H9 (cell line): Measurements from ENCODE around the gene TRMT112. TPM values are rescaled to one million over a fixed set of nuclear protein-coding genes. Genes with fewer than 3 reads are reported as not detected.
A peak's percentile ranks its signal among the peaks of the same experiment; 100 is the strongest.

Source experiments
- DNase-seq: peaks from one replicate; pipeline ENCODE4 v3.0.0-alpha.2; 2017
- H2AFZ ChIP-seq: one replicate; pipeline ENCODE4 v1.6.1; 2013; ENCODE audit warnings: mild to moderate bottlenecking, low read length, control low read depth, moderate library complexity
- H2AK5ac ChIP-seq: 2 replicates; pipeline ENCODE4 v1.6.1; 2013; ENCODE audit warnings: low read length, control low read depth, mixed read lengths; ENCODE audit not compliant: insufficient read length
- H2BK120ac ChIP-seq: one replicate; pipeline ENCODE4 v1.6.1; 2013; ENCODE audit warnings: low read depth, mild to moderate bottlenecking, low read length, control low read depth, inconsistent platforms; ENCODE audit not compliant: poor library complexity, severe bottlenecking
- H2BK12ac ChIP-seq: 2 replicates; pipeline ENCODE4 v1.6.1; 2013; ENCODE audit warnings: low read length, control low read depth, mixed read lengths, low read depth; ENCODE audit not compliant: insufficient read length
- H2BK15ac ChIP-seq: 2 replicates; pipeline ENCODE4 v1.6.1; 2013; ENCODE audit warnings: low read depth, low read length, control low read depth
- H2BK20ac ChIP-seq: one replicate; pipeline ENCODE4 v1.6.1; 2013; ENCODE audit warnings: low read depth, mild to moderate bottlenecking, low read length, control low read depth, inconsistent platforms; ENCODE audit not compliant: poor library complexity, severe bottlenecking
- H2BK5ac ChIP-seq: 2 replicates; pipeline ENCODE4 v1.6.1; 2013; ENCODE audit warnings: low read length, control low read depth, mixed read lengths; ENCODE audit not compliant: insufficient read length
- H3K14ac ChIP-seq: 2 replicates; pipeline ENCODE4 v1.6.1; 2013; ENCODE audit warnings: low read length, control low read depth; ENCODE audit not compliant: insufficient read depth
- H3K18ac ChIP-seq: 2 replicates; pipeline ENCODE4 v1.6.1; 2013; ENCODE audit warnings: low read depth, mild to moderate bottlenecking, mixed read lengths, low read length, control low read depth; ENCODE audit not compliant: insufficient read length
- H3K23ac ChIP-seq: 2 replicates; pipeline ENCODE4 v1.6.1; 2013; ENCODE audit warnings: low read length, control low read depth, mixed read lengths, low read depth; ENCODE audit not compliant: insufficient read length
- H3K23me2 ChIP-seq: 2 replicates; pipeline ENCODE4 v1.6.1; 2013; ENCODE audit warnings: low read depth, mild to moderate bottlenecking, mixed read lengths, low read length, control low read depth; ENCODE audit not compliant: insufficient read length, poor library complexity, severe bottlenecking
- H3K27ac ChIP-seq: 2 replicates; pipeline ENCODE4 v1.5.1; 2013; ENCODE audit warnings: low read length, control low read depth, mixed read lengths, low read depth; ENCODE audit not compliant: insufficient read length
- H3K27me3 ChIP-seq: 2 replicates; pipeline ENCODE4 v1.6.1; 2013; ENCODE audit warnings: low read length, control low read depth, inconsistent platforms; ENCODE audit not compliant: insufficient read depth
- H3K4ac ChIP-seq: 2 replicates; pipeline ENCODE4 v1.6.1; 2013; ENCODE audit warnings: low read depth, mild to moderate bottlenecking, control low read depth, inconsistent platforms, low read length, moderate library complexity
- H3K4me1 ChIP-seq: 2 replicates; pipeline ENCODE4 v1.6.1; 2013; ENCODE audit warnings: low read length, control low read depth, inconsistent platforms; ENCODE audit not compliant: insufficient read depth
- H3K4me2 ChIP-seq: 2 replicates; pipeline ENCODE4 v1.6.1; 2013; ENCODE audit warnings: low read length, control low read depth, mixed read lengths; ENCODE audit not compliant: insufficient read length, insufficient read depth
- H3K56ac ChIP-seq: 2 replicates; pipeline ENCODE4 v1.6.1; 2013; ENCODE audit warnings: low read depth, mild to moderate bottlenecking, mixed read lengths, low read length, control low read depth; ENCODE audit not compliant: insufficient read length
- H3K79me1 ChIP-seq: 2 replicates; pipeline ENCODE4 v1.6.1; 2013; ENCODE audit warnings: low read depth, mild to moderate bottlenecking, moderate library complexity, low read length, control low read depth, inconsistent platforms; ENCODE audit not compliant: insufficient read depth, poor library complexity, severe bottlenecking
- H3K79me2 ChIP-seq: 2 replicates; pipeline ENCODE4 v1.6.1; 2013; ENCODE audit warnings: low read length, control low read depth, inconsistent platforms; ENCODE audit not compliant: insufficient read depth
- H3K9ac ChIP-seq: 2 replicates; pipeline ENCODE4 v1.6.1; 2013; ENCODE audit warnings: low read length, control low read depth, mixed read lengths; ENCODE audit not compliant: insufficient read length; ENCODE audit errors: extremely low read depth
- H3K9me3 ChIP-seq: one replicate; pipeline ENCODE4 v1.6.1; 2013; ENCODE audit warnings: low read depth, low read length, inconsistent platforms; ENCODE audit not compliant: control insufficient read depth
- H3T11ph ChIP-seq: one replicate; pipeline ENCODE4 v1.6.1; 2013; ENCODE audit warnings: mild to moderate bottlenecking, low read length, control low read depth, inconsistent platforms
- H4K20me1 ChIP-seq: one replicate; pipeline ENCODE4 v1.6.1; 2013; ENCODE audit not compliant: control insufficient read depth, insufficient read length, insufficient read depth
- H4K5ac ChIP-seq: 2 replicates; pipeline ENCODE4 v1.6.1; 2013; ENCODE audit warnings: low read depth, mild to moderate bottlenecking, mixed read lengths, low read length, control low read depth; ENCODE audit not compliant: insufficient read length
- H4K8ac ChIP-seq: replicated peaks from 2 replicates; pipeline ENCODE4 v1.6.1; 2013; ENCODE audit warnings: low read length, control low read depth, mixed read lengths, low read depth; ENCODE audit not compliant: insufficient read length
- H4K91ac ChIP-seq: 2 replicates; pipeline ENCODE4 v1.6.1; 2013; ENCODE audit warnings: low read depth, mild to moderate bottlenecking, moderate library complexity, mixed read lengths, low read length, control low read depth; ENCODE audit not compliant: insufficient read length
- H3K27ac Mint-ChIP-seq, 3 experiments: 2 replicates in 2 of 3; 3 replicates in 1 of 3; pipeline ENCODE4 v1.8.0; 2020 to 2021; ENCODE audit warnings: mixed read lengths in 3 of 3, mild to moderate bottlenecking in 1 of 3, moderate library complexity in 1 of 3
- H3K27me3 Mint-ChIP-seq: 2 replicates; pipeline ENCODE4 v1.8.0; 2021; ENCODE audit warnings: low read depth, mild to moderate bottlenecking, moderate library complexity, mixed read lengths
- H3K36me3 Mint-ChIP-seq, 3 experiments: 2 replicates in 2 of 3; 3 replicates in 1 of 3; pipeline ENCODE4 v1.8.0; 2020 to 2021; ENCODE audit warnings: low read depth in 3 of 3, mixed read lengths in 3 of 3; ENCODE audit not compliant: insufficient read depth in 1 of 3
- H3K4me1 Mint-ChIP-seq, 2 experiments: 2 replicates each; pipeline ENCODE4 v1.8.0; 2020; ENCODE audit warnings: mixed read lengths in 2 of 2
- H3K4me3 Mint-ChIP-seq, 2 experiments: 2 replicates in 1 of 2; 3 replicates in 1 of 2; pipeline ENCODE4 v1.8.0; 2020 to 2021; ENCODE audit warnings: mild to moderate bottlenecking in 2 of 2, mixed read lengths in 2 of 2, moderate library complexity in 1 of 2
- H3K9me3 Mint-ChIP-seq, 2 experiments: 2 replicates in 1 of 2; 3 replicates in 1 of 2; pipeline ENCODE4 v1.8.0; 2020; ENCODE audit warnings: mild to moderate bottlenecking in 2 of 2, mixed read lengths in 2 of 2, moderate library complexity in 1 of 2
- WGBS: extraction: QIAGEN DNeasy Blood & Tissue Kit; methylation state at CpG from one replicate; pipeline ENCODE4 v1.1.7; 2013; ENCODE audit warnings: missing lambda C conversion rate, low lambda C conversion rate, mixed read lengths; ENCODE audit not compliant: insufficient read length; ENCODE audit errors: extremely low coverage; 5-methylcytosine and 5-hydroxymethylcytosine counted together
- total RNA-seq: library from RNA; stranded (reverse); gene quantifications from 2 replicates; pipeline ENCODE4 v1.2.1, GENCODE V29; 2021
- TF ChIP-seq, protein P1 (sequence below): fragments of 200-600 bp; sonication (generic); conservative IDR thresholded peaks from 3 replicates; pipeline ENCODE4 v1.8.0; 2021; ENCODE audit warnings: antibody characterized with exemption, mild to moderate bottlenecking

TRMT112 gene
- total RNA-seq, 1 experiment from 2014 or later, result 315 TPM

- Histone ChIP-seq H3K18ac (peak overlapping the region; percentile 37), H3K14ac (no peak overlapping the region; the same call in 1 of the 2 replicates), H3K4me1 (peaks cover 2% of the 10 kb centered on the region; the same call in 1 of the 2 replicates), H2BK15ac (no peak overlapping the region), H2AFZ (no peak overlapping the region), H3K9me3 (no peaks in the 10 kb centered on the region), H3K9ac (no peak overlapping the region), H4K91ac (no peak overlapping the region), H3K27me3 (no peaks in the 10 kb centered on the region; the same call in 1 of the 2 replicates), H4K5ac (no peak overlapping the region), H2BK5ac (no peak overlapping the region), H3K79me2 (no peaks in the 10 kb centered on the region), H3K4me2 (peak overlapping the region; percentile 54), H3T11ph (no peak overlapping the region), H2AK5ac (no peak overlapping the region), H3K79me1 (no peaks in the 10 kb centered on the region), H4K20me1 (peaks cover 2% of the 10 kb centered on the region), H3K23ac (no peak overlapping the region), H2BK120ac (no peak overlapping the region), H3K23me2 (peaks cover 12% of the 10 kb centered on the region), H3K4ac (no peak overlapping the region), H2BK12ac (no peak overlapping the region), H3K56ac (no peak overlapping the region), H2BK20ac (no peak overlapping the region), H3K27ac (no peak overlapping the region), H4K8ac (no peak overlapping the region)
- TF ChIP-seq, protein P1, sequence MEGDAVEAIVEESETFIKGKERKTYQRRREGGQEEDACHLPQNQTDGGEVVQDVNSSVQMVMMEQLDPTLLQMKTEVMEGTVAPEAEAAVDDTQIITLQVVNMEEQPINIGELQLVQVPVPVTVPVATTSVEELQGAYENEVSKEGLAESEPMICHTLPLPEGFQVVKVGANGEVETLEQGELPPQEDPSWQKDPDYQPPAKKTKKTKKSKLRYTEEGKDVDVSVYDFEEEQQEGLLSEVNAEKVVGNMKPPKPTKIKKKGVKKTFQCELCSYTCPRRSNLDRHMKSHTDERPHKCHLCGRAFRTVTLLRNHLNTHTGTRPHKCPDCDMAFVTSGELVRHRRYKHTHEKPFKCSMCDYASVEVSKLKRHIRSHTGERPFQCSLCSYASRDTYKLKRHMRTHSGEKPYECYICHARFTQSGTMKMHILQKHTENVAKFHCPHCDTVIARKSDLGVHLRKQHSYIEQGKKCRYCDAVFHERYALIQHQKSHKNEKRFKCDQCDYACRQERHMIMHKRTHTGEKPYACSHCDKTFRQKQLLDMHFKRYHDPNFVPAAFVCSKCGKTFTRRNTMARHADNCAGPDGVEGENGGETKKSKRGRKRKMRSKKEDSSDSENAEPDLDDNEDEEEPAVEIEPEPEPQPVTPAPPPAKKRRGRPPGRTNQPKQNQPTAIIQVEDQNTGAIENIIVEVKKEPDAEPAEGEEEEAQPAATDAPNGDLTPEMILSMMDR, result no peak
- no peak overlapping the region for H3K27ac Mint-ChIP-seq
- H3K4me3 Mint-ChIP-seq, result peak overlapping the region; percentile 41 to 69
- H3K27me3 Mint-ChIP-seq, result no peaks in the 10 kb centered on the region
- H3K4me1 Mint-ChIP-seq, result peaks cover 21 to 38% of the 10 kb centered on the region in 2 experiments
- DNase-seq, result no peak
- H3K9me3 Mint-ChIP-seq, result no peaks in the 10 kb centered on the region
- WGBS, result no CpG with 5 or more reads among the region's 7 CpGs
- H3K36me3 Mint-ChIP-seq, result peaks cover 12 to 25% (median 19%) of the 10 kb centered on the region in 3 experiments; a peak in 6 of 7 replicates
Observed at GRCh38 chr11:64358536-64358906, 41.2 kb upstream of the TRMT112 start.
